Chondrocyte (in vitro differentiated cells): Measurements from ENCODE around the gene ZCCHC24. TPM values are rescaled to one million over a fixed set of nuclear protein-coding genes. Genes with fewer than 3 reads are reported as not detected.

Source experiments
- DNase-seq: peaks from one replicate; pipeline ENCODE4 v3.0.0; 2021; ENCODE audit warnings: mixed read lengths, low spot score
- H3K27ac Mint-ChIP-seq: one replicate; pipeline ENCODE4 v1.8.0; 2021; ENCODE audit warnings: mild to moderate bottlenecking, moderate library complexity, mixed read lengths; ENCODE audit not compliant: unreplicated experiment
- H3K27me3 Mint-ChIP-seq: 2 replicates; pipeline ENCODE4 v1.8.0; 2021; ENCODE audit warnings: low read depth, mixed read lengths
- H3K36me3 Mint-ChIP-seq: 2 replicates; pipeline ENCODE4 v1.8.0; 2021; ENCODE audit warnings: low read depth, mixed read lengths
- H3K4me1 Mint-ChIP-seq: 2 replicates; pipeline ENCODE4 v1.8.0; 2021; ENCODE audit warnings: low read depth, mild to moderate bottlenecking, mixed read lengths
- H3K4me3 Mint-ChIP-seq: one replicate; pipeline ENCODE4 v1.8.0; 2021; ENCODE audit warnings: mild to moderate bottlenecking, moderate library complexity, mixed read lengths; ENCODE audit not compliant: unreplicated experiment
- H3K9me3 Mint-ChIP-seq: 2 replicates; pipeline ENCODE4 v1.8.0; 2021; ENCODE audit warnings: low read depth, mixed read lengths
- total RNA-seq: library from RNA; stranded (reverse); gene quantifications from 3 replicates; pipeline ENCODE4 v1.2.1, GENCODE V29; 2021
- TF ChIP-seq, protein P1 (sequence below): fragments of 200-600 bp; sonication (generic); IDR thresholded peaks from 2 replicates; pipeline ENCODE4 v1.5.0; 2021; ENCODE audit warnings: antibody characterized with exemption, mild to moderate bottlenecking, moderate library complexity

ZCCHC24 gene
- total RNA-seq, 1 donor from 2014 or later = 45.1 TPM

DNA sequence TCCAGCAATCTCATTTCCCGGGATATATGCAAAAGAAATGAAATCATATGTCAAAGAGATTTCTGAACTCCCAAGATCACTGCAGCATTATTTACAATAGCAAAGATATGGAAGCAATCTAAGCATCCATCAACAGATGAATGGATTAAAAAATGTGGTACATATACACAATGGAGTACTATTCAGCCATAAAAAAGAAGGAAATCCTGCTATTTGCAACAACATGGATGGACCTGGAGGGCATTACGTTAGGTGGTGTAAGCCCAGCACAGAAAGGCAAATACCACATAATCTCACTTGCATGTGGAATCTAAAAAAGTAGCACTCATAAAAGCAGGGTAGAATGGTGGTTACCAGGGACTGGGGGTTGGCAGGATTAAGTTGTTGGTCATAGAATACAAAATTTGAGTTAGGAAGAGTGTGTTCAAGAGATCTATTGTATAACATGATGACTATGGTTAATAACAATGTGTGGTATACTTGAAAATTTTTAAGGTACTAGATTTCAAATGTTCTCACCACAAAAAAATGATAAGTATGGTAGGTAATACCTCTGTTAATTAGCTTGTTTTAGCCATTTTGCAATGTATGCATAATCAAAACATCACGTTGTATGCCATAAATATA is 34.0 kb upstream of the ZCCHC24 start:
- no peak for DNase-seq
- Mint-ChIP-seq H3K4me3 (no peak overlapping the region), H3K9me3 (no peaks in the 10 kb centered on the region)

DNA sequence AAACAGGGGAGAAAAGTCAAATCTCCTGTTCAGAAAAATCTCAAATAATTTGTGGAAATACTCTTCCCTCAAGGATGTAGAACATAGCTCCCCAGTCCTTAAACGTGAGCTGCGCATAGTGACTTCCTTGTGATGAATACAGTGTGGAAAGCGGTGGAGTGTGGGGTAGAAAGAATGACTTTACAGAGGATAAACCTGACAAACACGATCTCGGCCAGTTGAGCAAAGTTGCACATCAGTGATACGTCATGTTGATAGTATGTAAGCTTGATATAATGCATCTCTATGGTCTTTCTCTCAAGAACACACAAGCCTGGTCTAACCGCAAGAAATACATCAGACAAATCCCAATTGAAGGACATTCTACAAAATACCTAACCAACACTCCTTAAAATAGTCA is 32.0 kb upstream of the ZCCHC24 start:
- H3K27me3 Mint-ChIP-seq = peaks cover 4% of the 10 kb centered on the region
- no peaks in the 10 kb centered on the region for H3K9me3 Mint-ChIP-seq
- TF ChIP-seq, protein P1, sequence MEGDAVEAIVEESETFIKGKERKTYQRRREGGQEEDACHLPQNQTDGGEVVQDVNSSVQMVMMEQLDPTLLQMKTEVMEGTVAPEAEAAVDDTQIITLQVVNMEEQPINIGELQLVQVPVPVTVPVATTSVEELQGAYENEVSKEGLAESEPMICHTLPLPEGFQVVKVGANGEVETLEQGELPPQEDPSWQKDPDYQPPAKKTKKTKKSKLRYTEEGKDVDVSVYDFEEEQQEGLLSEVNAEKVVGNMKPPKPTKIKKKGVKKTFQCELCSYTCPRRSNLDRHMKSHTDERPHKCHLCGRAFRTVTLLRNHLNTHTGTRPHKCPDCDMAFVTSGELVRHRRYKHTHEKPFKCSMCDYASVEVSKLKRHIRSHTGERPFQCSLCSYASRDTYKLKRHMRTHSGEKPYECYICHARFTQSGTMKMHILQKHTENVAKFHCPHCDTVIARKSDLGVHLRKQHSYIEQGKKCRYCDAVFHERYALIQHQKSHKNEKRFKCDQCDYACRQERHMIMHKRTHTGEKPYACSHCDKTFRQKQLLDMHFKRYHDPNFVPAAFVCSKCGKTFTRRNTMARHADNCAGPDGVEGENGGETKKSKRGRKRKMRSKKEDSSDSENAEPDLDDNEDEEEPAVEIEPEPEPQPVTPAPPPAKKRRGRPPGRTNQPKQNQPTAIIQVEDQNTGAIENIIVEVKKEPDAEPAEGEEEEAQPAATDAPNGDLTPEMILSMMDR = no peak
- no peak overlapping the region for H3K27ac Mint-ChIP-seq
- no peak for DNase-seq
- no peaks in the 10 kb centered on the region for H3K36me3 Mint-ChIP-seq
- H3K4me1 Mint-ChIP-seq = no peaks in the 10 kb centered on the region
- no peak overlapping the region for H3K4me3 Mint-ChIP-seq

More for the DNA sequence above, 34.0 kb upstream of the ZCCHC24 start:
- H3K36me3 Mint-ChIP-seq = no peaks in the 10 kb centered on the region
- TF ChIP-seq, protein P1 = no peak
- H3K27ac Mint-ChIP-seq = no peak overlapping the region
- H3K27me3 Mint-ChIP-seq = peaks cover 4% of the 10 kb centered on the region
- H3K4me1 Mint-ChIP-seq = no peaks in the 10 kb centered on the region

DNA sequence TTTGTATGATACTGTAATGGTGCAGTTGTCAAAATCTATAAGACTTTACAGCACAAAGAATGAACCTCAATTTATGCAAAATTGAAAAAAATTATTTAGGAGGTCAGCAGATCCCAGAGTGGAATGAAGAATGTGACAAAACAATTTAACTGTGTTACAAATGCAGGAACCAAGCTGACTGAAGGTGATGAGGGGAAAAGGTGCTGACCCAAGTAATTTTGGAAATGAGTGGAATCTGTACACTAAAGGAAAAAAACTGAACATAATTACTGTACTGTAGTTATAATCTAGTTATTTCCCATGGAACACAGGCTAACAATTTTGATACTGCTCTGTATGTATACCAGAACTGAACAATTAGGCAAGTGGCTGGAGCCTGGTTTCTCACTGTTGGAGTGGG is 31.2 kb upstream of the ZCCHC24 start:
- Mint-ChIP-seq H3K4me3 (no peak overlapping the region), H3K27me3 (peaks cover 4% of the 10 kb centered on the region), H3K9me3 (no peaks in the 10 kb centered on the region), H3K27ac (no peak overlapping the region), H3K4me1 (no peaks in the 10 kb centered on the region), H3K36me3 (no peaks in the 10 kb centered on the region)
- TF ChIP-seq, protein P1 = no peak
- DNase-seq = no peak

DNA sequence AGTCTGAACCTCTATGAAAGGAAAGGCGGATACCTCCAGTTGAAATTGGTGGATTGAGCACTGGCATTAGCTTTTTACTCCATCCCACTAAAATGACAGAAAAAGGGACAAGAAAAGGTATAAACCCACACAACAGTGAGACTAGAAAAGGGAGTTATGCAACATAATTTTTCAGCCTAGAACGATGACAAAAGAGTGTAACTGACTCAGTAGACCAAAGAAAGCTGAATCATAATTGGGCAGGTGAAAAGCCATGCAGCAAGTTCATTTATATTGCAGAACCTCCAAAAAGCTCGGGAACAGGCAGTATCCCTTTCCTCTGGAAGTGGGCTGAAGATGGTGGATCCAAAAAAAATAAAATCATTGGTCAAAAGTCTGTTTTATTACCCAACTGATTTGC is 30.5 kb upstream of the ZCCHC24 start:
- Mint-ChIP-seq H3K4me1 (no peaks in the 10 kb centered on the region), H3K4me3 (no peak overlapping the region)
- TF ChIP-seq, protein P1 = no peak

DNA sequence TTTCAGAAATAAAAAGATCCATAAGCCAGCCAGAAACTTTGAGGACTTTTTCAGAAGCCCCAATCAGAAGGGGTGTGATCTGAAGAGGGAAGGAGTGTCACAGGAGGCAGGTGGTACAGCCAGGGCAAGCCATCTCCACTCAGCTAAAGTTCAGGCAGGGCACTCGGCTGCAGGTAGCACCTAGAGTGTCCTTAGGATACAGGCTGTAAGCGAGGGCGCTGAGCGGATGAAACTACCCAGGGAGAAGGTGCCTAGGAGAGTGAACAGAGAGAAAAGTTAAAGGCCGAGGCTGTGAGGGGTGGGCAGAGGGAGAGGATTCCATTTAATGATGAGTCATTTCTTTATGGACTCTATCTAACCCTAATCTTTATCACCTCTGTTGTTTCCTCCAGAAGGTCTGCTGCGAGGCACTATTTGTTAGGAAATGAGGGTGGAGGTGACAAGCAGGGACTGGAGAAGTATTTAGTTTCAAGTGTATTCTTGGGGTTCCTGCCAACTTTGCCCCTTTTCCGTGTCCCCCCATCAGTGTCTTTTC is 29.8 kb upstream of the ZCCHC24 start:
- Mint-ChIP-seq H3K4me1 (no peaks in the 10 kb centered on the region), H3K4me3 (no peak overlapping the region), H3K9me3 (no peaks in the 10 kb centered on the region), H3K27me3 (peaks cover 4% of the 10 kb centered on the region), H3K36me3 (no peaks in the 10 kb centered on the region), H3K27ac (no peak overlapping the region)
- TF ChIP-seq, protein P1 = no peak
- no peak for DNase-seq

More for the DNA sequence above, 30.5 kb upstream of the ZCCHC24 start:
- Mint-ChIP-seq H3K36me3 (no peaks in the 10 kb centered on the region), H3K27ac (no peak overlapping the region), H3K27me3 (peaks cover 4% of the 10 kb centered on the region), H3K9me3 (no peaks in the 10 kb centered on the region)
- no peak for DNase-seq
